Adipose tissue (tissue), 3 donors: ENCODE results near the gene HRH3. TPM values are rescaled to one million over a fixed set of nuclear protein-coding genes. Genes with fewer than 3 reads are reported as not detected.

ENCODE experiments used
- H3K27ac ChIP-seq: one replicate; pipeline ENCODE4 v1.5.1; 2013; ENCODE audit warnings: low read depth, low read length
- WGBS, 3 donors: extraction: QIAGEN DNeasy Blood & Tissue Kit; methylation state at CpG; one replicate each; pipeline ENCODE4 v1.1.7; 2013; 5-methylcytosine and 5-hydroxymethylcytosine counted together
- polyA plus RNA-seq, 3 donors: library from polyadenylated mRNA; stranded (reverse); fragments of 200-250 nt; gene quantifications; one replicate each; pipeline ENCODE4 v1.2.3, GENCODE V29; 2013
- donor health status: healthy with polysubstance abuse.
- donor health status: Bipolar disorder and iron deficiency.
- donor health status: healthy.

HRH3 gene
- polyA plus RNA-seq, 3 donors, result 0.10 TPM; not detected in 2

GRCh38 chr20:62234339-62234738 is 14.3 kb upstream of the HRH3 start:
- no peak overlapping the region for H3K27ac ChIP-seq
- WGBS, 3 donors, result 31 to 81% (median 79%) methylated on average over 5 of the region's 5 CpGs

DNA sequence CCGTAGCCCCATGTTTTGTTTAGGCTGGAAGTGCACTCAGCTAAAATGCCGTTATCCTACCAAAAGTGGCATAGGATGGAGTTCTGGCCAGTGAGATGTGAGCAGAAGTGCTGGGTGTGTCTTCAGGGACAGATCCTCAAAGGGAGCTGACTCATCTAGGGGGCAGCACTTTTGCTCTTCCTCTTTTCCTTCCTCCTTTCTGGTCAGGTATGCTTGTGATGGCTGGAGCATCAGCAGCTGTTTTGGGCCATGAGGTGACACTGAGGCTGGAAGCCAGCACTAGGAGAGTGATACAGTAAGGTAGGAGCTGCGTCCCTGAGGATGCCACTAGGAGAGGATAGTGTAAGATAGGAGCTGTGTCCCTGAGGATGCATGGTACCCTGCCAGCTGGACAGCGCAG is 13.6 kb upstream of the HRH3 start:
- no peak overlapping the region for H3K27ac ChIP-seq
- 92 to 95% (median 93%) methylated on average over 4 of the region's 4 CpGs for WGBS, 3 donors

DNA sequence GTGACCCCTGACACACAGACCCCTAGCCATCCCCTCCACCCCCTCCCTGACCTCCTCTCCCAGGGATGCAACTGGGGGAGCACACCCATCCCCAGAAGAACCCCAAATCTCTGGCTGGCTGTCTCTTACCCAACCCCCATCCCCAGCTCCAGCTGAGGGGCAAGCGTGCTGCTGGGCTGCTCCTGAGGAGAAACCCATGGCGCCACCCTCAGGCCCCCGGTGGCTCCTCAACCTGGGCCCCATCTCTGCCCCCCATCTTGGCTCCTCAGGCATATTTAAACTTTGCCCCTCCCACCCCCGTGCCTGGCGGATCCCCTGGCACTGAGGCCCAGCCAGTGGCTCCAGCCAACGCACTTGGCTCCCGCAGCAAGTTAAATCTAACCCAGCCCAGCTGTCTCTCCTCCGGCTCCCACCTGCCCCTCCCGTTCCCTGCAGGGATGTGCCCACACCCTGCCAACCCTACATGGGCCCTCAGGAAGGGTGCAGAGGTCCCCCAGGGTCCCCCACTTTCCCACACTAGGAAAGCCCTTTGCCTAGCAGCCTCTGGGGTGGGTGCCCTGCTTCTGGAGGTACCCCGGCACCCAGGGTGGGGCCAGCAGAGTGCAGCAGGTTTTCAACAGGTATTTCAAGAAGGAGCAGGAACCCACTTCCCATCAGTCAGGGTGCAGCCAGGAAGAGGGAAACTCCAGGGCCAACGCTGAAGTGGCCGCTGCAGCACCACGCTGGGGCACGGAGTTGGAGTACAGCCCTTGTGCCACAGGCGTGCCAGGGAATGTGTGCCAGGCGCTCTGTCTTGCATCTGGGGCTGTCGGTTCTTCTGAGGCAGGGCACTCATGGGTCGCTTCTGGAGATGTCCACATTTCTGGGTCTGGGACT is 12.9 kb upstream of the HRH3 start:
- no peak overlapping the region for H3K27ac ChIP-seq
- WGBS, 3 donors, result 60 to 69% (median 68%) methylated on average over 18 of the region's 18 CpGs

DNA sequence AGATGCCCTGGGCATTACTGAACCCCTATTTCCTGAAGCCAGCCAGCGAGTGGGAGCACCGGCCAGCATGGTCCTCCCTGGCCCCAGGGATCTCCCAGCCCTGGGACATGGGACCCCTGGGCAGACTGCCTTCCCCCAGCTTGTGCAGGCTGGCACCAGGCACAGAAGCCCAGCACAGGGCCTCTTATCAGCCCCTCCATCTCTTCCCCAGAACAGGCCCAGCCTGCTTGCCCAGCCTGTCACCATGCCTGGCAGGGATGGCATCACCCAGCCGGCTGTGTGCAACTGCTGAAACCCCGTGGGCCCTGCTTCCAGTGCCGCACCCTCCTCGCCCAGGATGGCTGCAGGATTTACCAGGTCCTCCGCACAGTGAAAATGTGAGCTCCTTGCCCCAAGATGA is 12.1 kb upstream of the HRH3 start:
- no peak overlapping the region for H3K27ac ChIP-seq
- WGBS, 3 donors, result 77 to 89% (median 87%) methylated on average over 7 of the region's 7 CpGs

DNA sequence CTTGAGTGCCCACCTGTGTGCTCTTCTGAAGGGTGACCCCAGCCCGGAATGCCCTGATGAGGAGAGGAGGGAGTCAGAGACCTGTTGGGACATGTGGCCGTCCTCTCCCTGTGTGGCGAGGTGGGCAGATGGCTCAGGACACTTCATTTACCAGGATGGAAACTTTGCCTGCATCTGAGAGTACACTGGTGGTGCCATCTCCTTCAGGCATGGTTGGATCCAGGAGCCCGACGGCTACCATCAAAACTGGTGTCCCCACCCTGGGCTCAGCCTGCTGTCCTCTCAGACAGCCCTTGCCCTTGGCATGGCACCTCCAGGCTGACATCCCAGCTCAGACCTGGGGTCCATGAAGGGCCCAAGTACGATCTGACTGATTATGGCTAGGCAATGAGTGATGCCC is 11.2 kb upstream of the HRH3 start:
- WGBS, 3 donors, result 89 to 95% (median 95%) methylated on average over 6 of the region's 6 CpGs
- H3K27ac ChIP-seq, result no peak overlapping the region

GRCh38 chr20:62230696-62231095 is 10.6 kb upstream of the HRH3 start:
- H3K27ac ChIP-seq, result no peak overlapping the region
- WGBS, 3 donors, result 89 to 92% (median 91%) methylated on average over 10 of the region's 10 CpGs

- WGBS, 3 donors, result 95 to 97% (median 96%) methylated on average over 2 of the region's 2 CpGs
Measured at GRCh38 chr20:62230276-62230675, 10.2 kb upstream of the HRH3 start.

GRCh38 chr20:62229667-62230066 is 9.6 kb upstream of the HRH3 start:
- H3K27ac ChIP-seq, result no peak overlapping the region
- WGBS, 3 donors, result 53 to 68% (median 65%) methylated on average over 4 of the region's 4 CpGs

More at GRCh38 chr20:62230276-62230675, 10.2 kb upstream of the HRH3 start:
- no peak overlapping the region for H3K27ac ChIP-seq

- 75 to 87% (median 79%) methylated on average over 7 of the region's 7 CpGs for WGBS, 3 donors
- H3K27ac ChIP-seq, result no peak overlapping the region
Measured at GRCh38 chr20:62228982-62229545, 9.0 kb upstream of the HRH3 start.

DNA sequence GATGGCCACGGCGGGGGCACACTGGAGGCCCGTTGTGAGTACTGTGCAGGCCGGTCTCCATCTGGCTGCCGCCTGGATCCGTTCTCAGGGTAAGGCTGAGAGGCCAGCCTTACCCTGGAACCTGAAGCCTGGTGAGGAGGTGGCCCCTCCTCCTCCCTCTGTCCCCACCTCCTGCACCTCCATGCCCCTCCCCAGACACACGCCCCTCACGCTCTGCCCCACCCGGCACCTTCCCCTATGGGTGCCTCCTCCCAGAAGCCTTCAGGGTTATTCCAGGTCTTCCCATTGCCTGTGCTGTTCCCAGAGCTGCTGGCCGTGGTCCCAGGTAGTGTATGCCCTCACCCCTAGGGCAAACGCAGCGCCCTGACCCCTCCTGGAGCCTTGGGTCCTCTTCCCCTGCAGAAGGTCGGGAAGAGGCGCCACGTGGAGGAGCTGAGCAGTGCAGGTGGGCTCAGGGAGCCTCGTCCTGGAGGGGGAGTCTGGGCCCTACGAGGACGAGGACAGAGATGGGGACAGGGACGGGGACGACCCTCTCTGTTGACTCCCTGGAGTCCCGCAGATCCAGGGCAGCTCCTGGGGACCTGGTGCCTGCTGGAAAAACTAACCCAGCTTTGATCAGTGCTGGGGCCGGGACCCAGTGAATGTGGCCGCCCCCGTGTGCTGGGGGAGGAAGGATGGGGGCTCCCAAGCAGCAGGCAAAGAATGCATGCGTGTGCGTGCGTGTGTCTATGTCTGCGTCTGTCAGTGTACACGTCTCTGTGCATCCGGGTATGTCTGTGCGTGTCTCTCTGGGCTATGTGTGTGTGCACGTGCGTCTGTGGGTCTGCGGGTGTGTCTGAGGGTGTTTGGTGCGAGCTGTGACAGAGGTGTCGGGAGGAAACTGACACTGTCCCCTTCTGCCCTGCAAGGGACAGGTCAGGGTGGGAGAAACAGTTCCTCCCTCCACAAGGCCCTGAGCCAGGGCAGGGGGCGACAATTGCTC is 8.2 kb upstream of the HRH3 start:
- 43 to 56% (median 43%) methylated on average over 33 to 37 of the region's 37 CpGs for WGBS, 3 donors
- no peak overlapping the region for H3K27ac ChIP-seq

DNA sequence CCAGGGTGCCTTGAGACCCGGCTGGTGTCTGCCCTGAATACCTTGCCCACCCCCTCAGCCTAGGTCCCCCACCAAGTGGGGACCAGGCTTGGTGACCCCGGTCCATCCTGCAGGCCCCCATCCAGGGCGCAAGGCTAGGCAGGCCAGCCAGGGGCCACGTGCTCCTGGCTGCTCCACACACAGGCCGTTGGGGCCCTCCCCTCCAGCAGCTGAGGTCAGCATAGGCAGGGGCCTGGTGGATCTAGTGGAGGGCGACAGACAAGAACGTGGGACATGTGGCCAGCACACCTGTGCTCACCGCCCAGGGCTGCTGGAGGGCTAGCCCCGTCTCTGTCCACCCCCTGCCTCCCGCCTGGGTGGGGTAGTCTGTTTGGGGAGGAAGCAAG is 7.5 kb upstream of the HRH3 start:
- WGBS, 3 donors, result 21 to 63% (median 57%) methylated on average over 6 to 10 of the region's 10 CpGs
- H3K27ac ChIP-seq, result no peak overlapping the region

DNA sequence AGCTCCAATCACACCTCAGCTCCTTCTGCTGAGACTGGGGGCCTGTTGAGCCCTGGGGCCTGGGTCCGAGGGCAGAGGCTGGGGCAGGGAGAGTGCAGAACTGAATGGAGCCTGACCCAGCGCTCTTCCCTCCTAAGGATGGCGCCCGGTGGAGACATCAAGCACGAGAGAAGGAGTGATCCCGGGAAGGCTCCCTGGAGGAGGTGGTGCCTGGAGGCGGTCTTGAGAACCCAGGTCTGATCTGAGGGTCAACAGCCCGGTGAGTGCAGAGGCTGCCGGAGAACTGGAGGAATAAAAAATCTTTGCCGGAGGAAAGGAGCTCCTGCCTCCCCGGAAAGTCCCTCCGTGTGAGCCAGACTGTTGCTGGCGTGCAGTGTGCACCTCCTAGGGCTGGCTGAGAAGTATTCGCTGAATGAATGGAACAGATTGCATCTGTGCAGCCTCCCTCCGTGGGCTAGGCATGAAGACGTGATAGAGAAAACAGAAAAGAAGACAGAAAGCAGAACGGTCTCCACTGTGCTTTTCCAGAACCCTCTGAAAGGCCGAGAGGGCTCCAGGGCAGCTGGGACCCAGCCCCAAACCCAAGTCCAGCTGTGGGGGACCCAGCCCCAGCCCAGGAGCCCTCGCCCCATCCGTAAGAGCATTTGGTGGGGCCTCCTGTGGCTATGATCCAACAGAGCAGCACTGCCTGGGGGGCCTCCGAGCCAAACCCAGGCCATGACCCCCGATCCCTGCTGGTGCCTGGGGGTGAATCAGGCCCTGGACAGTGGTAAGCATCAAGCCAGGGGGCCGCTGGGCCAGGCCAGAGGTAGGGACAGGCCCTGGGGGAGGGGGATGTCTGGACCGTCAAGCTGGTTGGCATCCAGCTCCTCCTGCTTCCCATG is 6.9 kb upstream of the HRH3 start:
- no peak overlapping the region for H3K27ac ChIP-seq
- WGBS, 3 donors, result 67 to 77% (median 68%) methylated on average over 24 of the region's 24 CpGs

- no peak overlapping the region for H3K27ac ChIP-seq
- 76 to 91% (median 80%) methylated on average over 17 of the region's 17 CpGs for WGBS, 3 donors
Measured at GRCh38 chr20:62225820-62226635, 6.0 kb upstream of the HRH3 start.

- WGBS, 3 donors, result 86 to 90% (median 89%) methylated on average over 13 of the region's 13 CpGs
- no peak overlapping the region for H3K27ac ChIP-seq
Measured at GRCh38 chr20:62225026-62225425, 4.9 kb upstream of the HRH3 start.

DNA sequence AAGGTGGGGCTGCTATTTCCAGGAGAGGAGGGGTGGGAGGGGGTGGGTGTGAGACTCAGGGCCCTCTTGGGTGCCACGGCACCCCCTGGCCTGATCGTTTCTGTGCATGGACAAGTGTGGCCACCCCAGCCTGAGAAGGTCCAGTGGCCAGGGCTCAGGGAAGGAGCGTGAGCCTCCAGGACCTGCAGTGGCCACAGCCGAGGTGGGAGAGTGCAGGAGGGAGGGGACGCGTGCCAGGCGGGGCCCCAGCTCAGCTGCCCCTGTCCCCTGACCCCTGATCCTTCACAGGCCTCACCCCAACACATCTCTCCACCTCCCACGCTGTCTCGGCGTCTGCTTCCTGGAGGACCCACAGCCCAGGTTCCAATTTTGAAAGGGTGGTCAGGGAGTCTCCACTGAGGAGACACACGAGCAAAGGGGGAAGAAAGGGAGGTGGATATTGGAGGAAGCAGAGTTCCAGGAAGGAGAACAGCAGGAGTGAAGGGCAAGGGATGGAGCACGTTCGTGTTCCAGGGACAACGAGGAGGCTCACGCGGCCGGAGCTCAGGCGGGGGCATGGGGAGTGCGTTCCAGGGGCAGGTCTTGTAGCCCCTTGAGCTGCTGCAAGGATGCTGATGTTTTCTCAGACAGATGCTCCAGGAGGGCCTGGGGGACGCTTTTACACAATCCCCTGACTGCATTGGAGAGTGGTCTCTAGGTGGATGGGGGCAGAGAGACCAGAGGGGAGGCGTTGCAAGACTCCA is 4.2 kb upstream of the HRH3 start:
- no peak overlapping the region for H3K27ac ChIP-seq
- WGBS, 3 donors, result 62 to 70% (median 64%) methylated on average over 18 to 21 of the region's 21 CpGs

- no peak overlapping the region for H3K27ac ChIP-seq
- 82 to 86% (median 84%) methylated on average over 9 of the region's 9 CpGs for WGBS, 3 donors
Measured at GRCh38 chr20:62223571-62223970, 3.5 kb upstream of the HRH3 start.

- 74 to 86% (median 76%) methylated on average over 13 of the region's 13 CpGs for WGBS, 3 donors
- H3K27ac ChIP-seq, result no peak overlapping the region
Measured at GRCh38 chr20:62222972-62223371, 2.9 kb upstream of the HRH3 start.
